Measurements from ENCODE around the gene UPF3A. TPM values are rescaled to one million over a fixed set of nuclear protein-coding genes. Genes with fewer than 3 reads are reported as not detected.
"Not testable (repeated sequence)": the region's sequence is repeated elsewhere in the genome, so short reads cannot be mapped to it uniquely, and the experiment has no call there.

Gene UPF3A
- total RNA-seq, 1 donor from 2014 or later = 22.1 TPM

GRCh38 chr13:114264313-114264712, 17.1 kb upstream of the UPF3A start:
- not testable (repeated sequence) for DNase-seq (ENCODE audit: low spot score)

GRCh38 chr13:114264886-114265611, 16.4 kb upstream of the UPF3A start:
- DNase-seq (ENCODE audit: low spot score) = no peak

GRCh38 chr13:114266241-114266640, 15.2 kb upstream of the UPF3A start:
- no peak for DNase-seq (ENCODE audit: low spot score)

- DNase-seq (ENCODE audit: low spot score) = no peak
Observed at GRCh38 chr13:114268344-114269280, 12.8 kb upstream of the UPF3A start.

- no peak for DNase-seq (ENCODE audit: low spot score)
Observed at GRCh38 chr13:114269281-114269770, 12.1 kb upstream of the UPF3A start.

- DNase-seq (ENCODE audit: low spot score) = no peak
Observed at GRCh38 chr13:114272977-114273376, 8.4 kb upstream of the UPF3A start.

- no peak for DNase-seq (ENCODE audit: low spot score)
Observed at GRCh38 chr13:114275304-114275703, 6.1 kb upstream of the UPF3A start.

GRCh38 chr13:114279146-114279545, 2.3 kb upstream of the UPF3A start:
- DNase-seq (ENCODE audit: low spot score) = no peak

- DNase-seq (ENCODE audit: low spot score) = no peak
Observed at GRCh38 chr13:114279758-114280355, 1.5 kb upstream of the UPF3A start.

- DNase-seq (ENCODE audit: low spot score) = peak; percentile 86
Observed at GRCh38 chr13:114282041-114282670, 755 bp downstream of the UPF3A start.

GRCh38 chr13:114283576-114283975, 2.2 kb downstream of the UPF3A start:
- DNase-seq (ENCODE audit: low spot score) = no peak

- DNase-seq (ENCODE audit: low spot score) = no peak
Observed at GRCh38 chr13:114284680-114285079, 3.3 kb downstream of the UPF3A start.

- no peak for DNase-seq (ENCODE audit: low spot score)
Observed at GRCh38 chr13:114285166-114285808, 3.9 kb downstream of the UPF3A start.

GRCh38 chr13:114286808-114287207, 5.4 kb downstream of the UPF3A start:
- DNase-seq (ENCODE audit: low spot score) = no peak

GRCh38 chr13:114288157-114288591, 6.8 kb downstream of the UPF3A start:
- DNase-seq (ENCODE audit: low spot score) = no peak

- DNase-seq (ENCODE audit: low spot score) = no peak
Observed at GRCh38 chr13:114296448-114296847, 15.0 kb downstream of the UPF3A start.

- DNase-seq (ENCODE audit: low spot score) = no peak
Observed at GRCh38 chr13:114296902-114297301, 15.5 kb downstream of the UPF3A start.

GRCh38 chr13:114298866-114299265, 17.5 kb downstream of the UPF3A start:
- DNase-seq (ENCODE audit: low spot score) = no peak

- no peak for DNase-seq (ENCODE audit: low spot score)
Observed at GRCh38 chr13:114299604-114300305, 18.4 kb downstream of the UPF3A start.

GRCh38 chr13:114303700-114304327, 22.4 kb downstream of the UPF3A start:
- DNase-seq (ENCODE audit: low spot score) = no peak

Measured in umbilical cord (tissue), 2 donors.